Panc1 (cell line): ENCODE data around the gene BRAF. TPM values are rescaled to one million over a fixed set of nuclear protein-coding genes. Genes with fewer than 3 reads are reported as not detected.

ENCODE experiments used
- ATAC-seq: fragments of 200-7000 bp; cut with Tn5 transposase; 2 replicates; pipeline ENCODE4 v1.9.1; 2020; ENCODE audit warnings: mild to moderate bottlenecking, moderate library complexity
- BruUV-seq: library from RNA; stranded (reverse); fragments of 400-500 nt; replicated peaks from 2 replicates; lab custom pipeline; 2021; lab: Mats Ljungman, UMichigan
- CTCF ChIA-PET: fragments of 300-600 bp; sonication (Branson Sonifier 250); formaldehyde crosslinking; loops from one replicate; lab custom pipeline; 2022; ENCODE audit warnings: antibody characterized with exemption; lab: Charles Lee
- POLR2A ChIA-PET: fragments of 300-600 bp; sonication (Branson Sonifier 250); formaldehyde crosslinking; loops from one replicate; lab custom pipeline; 2022; ENCODE audit warnings: antibody characterized with exemption; lab: Charles Lee
- DNase-seq: peaks from one replicate; pipeline ENCODE4 v3.0.0-alpha.2; 2010; ENCODE audit warnings: low read depth, low spot score
- H3K27ac ChIP-seq: 2 replicates; pipeline ENCODE4 v1.5.1; 2011; ENCODE audit warnings: mild to moderate bottlenecking, low read length, inconsistent platforms
- H3K27me3 ChIP-seq: fragments of 200-500 bp; sonication (Bioruptor generic); 2 replicates; pipeline ENCODE4 v1.6.0; 2014; ENCODE audit warnings: low read length, inconsistent platforms; ENCODE audit not compliant: control insufficient read depth, insufficient read depth
- H3K36me3 ChIP-seq: fragments of 200-500 bp; sonication (Bioruptor generic); 2 replicates; pipeline ENCODE4 v1.5.1; 2014; ENCODE audit warnings: inconsistent platforms, mild to moderate bottlenecking, low read length, moderate library complexity; ENCODE audit not compliant: control insufficient read depth, insufficient read depth
- H3K4me1 ChIP-seq: 2 replicates; pipeline ENCODE4 v1.5.1; 2011; ENCODE audit warnings: inconsistent platforms, mild to moderate bottlenecking, low read length, moderate library complexity; ENCODE audit not compliant: control insufficient read depth, insufficient read depth
- H3K4me3 ChIP-seq, 2 experiments: 2 replicates each; pipeline ENCODE4 v1.5.1; 2011 to 2012; ENCODE audit warnings: low read depth in 2 of 2, low read length in 2 of 2, mild to moderate bottlenecking in 2 of 2, inconsistent platforms in 1 of 2, moderate library complexity in 1 of 2
- H3K9me3 ChIP-seq: fragments of 200-500 bp; sonication (Bioruptor generic); 2 replicates; pipeline ENCODE4 v1.5.1; 2014; ENCODE audit warnings: low read depth, mild to moderate bottlenecking, inconsistent platforms, low read length, moderate library complexity; ENCODE audit not compliant: control insufficient read depth, insufficient read depth
- CTCF ChIP-seq: fragments of 450-650 bp; IDR thresholded peaks from 2 replicates; pipeline ENCODE4 v1.5.1; 2017; ENCODE audit warnings: mild to moderate bottlenecking
- POLR2AphosphoS5 ChIP-seq: IDR thresholded peaks from 2 replicates; pipeline ENCODE4 v1.6.1; 2012; ENCODE audit warnings: mild to moderate bottlenecking, low read depth, low read length, moderate library complexity
- REST ChIP-seq, 2 experiments: IDR thresholded peaks; 2 replicates each; pipeline ENCODE4 v1.6.1; 2011 to 2012; ENCODE audit warnings: low read depth in 2 of 2, control low read depth in 1 of 2, low read length in 1 of 2, mild to moderate bottlenecking in 1 of 2, moderate library complexity in 1 of 2; ENCODE audit not compliant: insufficient read depth in 1 of 2
- SIN3A ChIP-seq: IDR thresholded peaks from 2 replicates; pipeline ENCODE4 v1.6.1; 2012; ENCODE audit warnings: low read depth, mild to moderate bottlenecking, low read length, moderate library complexity, borderline replicate concordance; ENCODE audit not compliant: insufficient read depth
- TCF7L2 ChIP-seq: IDR thresholded peaks from 2 replicates; pipeline ENCODE4 v1.6.1; 2011; ENCODE audit warnings: mild to moderate bottlenecking, low read depth, low read length, inconsistent platforms
- in situ Hi-C: cut with HindIII; loops from 2 replicates; pipeline ENCODE4 v1.10.0; 2016; ENCODE audit warnings: low sequenced_read_pairs, low pct_unique_long_range_greater_than_20kb
- intact Hi-C: fragments of 100-400 bp; cut with micrococcal nuclease; formaldehyde crosslinking; loops from one replicate; pipeline ENCODE4 v1.10.0; 2022; ENCODE audit not compliant: unreplicated experiment
- total RNA-seq: library from RNA; stranded (reverse); gene quantifications from one replicate; pipeline ENCODE4 v1.2.1, GENCODE V29; 2021; ENCODE audit not compliant: unreplicated experiment

BRAF gene
- total RNA-seq, 1 experiment from 2014 or later = 26.3 TPM

- ChIA-PET POLR2A (no interaction called here), CTCF (interaction anchor here (2.5 kb wide), 1 partner anchor 112 kb away, joined by 11 read pairs; no protein-coding TSS in a partner anchor)
- Histone ChIP-seq H3K4me3 (peak overlapping the region in 1 of 2 experiments; percentile 98; a peak in 3 of 4 replicates), H3K27ac (no peak overlapping the region; the same call in 1 of the 2 replicates), H3K4me1 (peaks cover 5% of the 10 kb centered on the region; the same call in 1 of the 2 replicates), H3K36me3 (no peaks in the 10 kb centered on the region; the same call in 1 of the 2 replicates), H3K9me3 (no peaks in the 10 kb centered on the region; the same call in 1 of the 2 replicates), H3K27me3 (no peaks in the 10 kb centered on the region)
- ATAC-seq = no peak
- in situ Hi-C loops (no loop called here), intact Hi-C loops (loop anchor here (5.0 kb wide), 1 partner anchor 111 kb away; no protein-coding TSS in a partner anchor)
- BruUV-seq = TSS peak; percentile 72
- no peak for DNase-seq
- TF ChIP-seq TCF7L2 (no peak), SIN3A (no peak)
Measured at GRCh38 chr7:140922741-140923345, 1.9 kb downstream of the BRAF start.

GRCh38 chr7:140920745-140921144, 4.0 kb downstream of the BRAF start:
- ChIA-PET CTCF (no interaction called here), POLR2A (interaction anchor here (0.6 kb wide), 1 partner anchor 817 kb away, joined by 3 read pairs; the partner anchor contains the start of gene SSBP1)
- BruUV-seq = no TSS peak
- Histone ChIP-seq H3K9me3 (no peaks in the 10 kb centered on the region), H3K4me3 (no peak overlapping the region), H3K27ac (no peak overlapping the region), H3K4me1 (peaks cover 5% of the 10 kb centered on the region; the same call in 1 of the 2 replicates), H3K27me3 (no peaks in the 10 kb centered on the region), H3K36me3 (no peaks in the 10 kb centered on the region; the same call in 1 of the 2 replicates)
- TF ChIP-seq POLR2AphosphoS5 = no peak
- TF ChIP-seq CTCF = no peak
- TF ChIP-seq REST (IDR thresholded peaks at IDR 0.05; ENCODE audit: insufficient read depth in 1 of 2, low read depth in 2 of 2, low read length in 1 of 2) = no peak
- TF ChIP-seq SIN3A = no peak
- TF ChIP-seq TCF7L2 = no peak
- intact Hi-C loops (loop anchor here (5.0 kb wide), 1 partner anchor 108 kb away; no protein-coding TSS in a partner anchor), in situ Hi-C loops (no loop called here)
- DNase-seq = no peak
- no peak for ATAC-seq

- H3K27me3 ChIP-seq = no peaks in the 10 kb centered on the region
- no peak overlapping the region for H3K27ac ChIP-seq
- no TSS peak for BruUV-seq
- intact Hi-C loops = no loop called here
- H3K4me1 ChIP-seq = peaks cover 5% of the 10 kb centered on the region; the same call in 1 of the 2 replicates
- POLR2A ChIA-PET = no interaction called here
- DNase-seq (no peak), ATAC-seq (no peak)
- no peaks in the 10 kb centered on the region; the same call in 1 of the 2 replicates for H3K36me3 ChIP-seq
- H3K9me3 ChIP-seq = no peaks in the 10 kb centered on the region
- CTCF ChIA-PET = no interaction called here
- TF ChIP-seq POLR2AphosphoS5 (no peak), CTCF (no peak), SIN3A (no peak), REST (IDR thresholded peaks at IDR 0.05; ENCODE audit: insufficient read depth in 1 of 2, low read depth in 2 of 2, low read length in 1 of 2) (no peak), TCF7L2 (no peak)
- in situ Hi-C loops = no loop called here
- H3K4me3 ChIP-seq = no peak overlapping the region
Measured at GRCh38 chr7:140918236-140918635, 6.5 kb downstream of the BRAF start.
